ENCODE data around the gene GID8. TPM values are rescaled to one million over a fixed set of nuclear protein-coding genes. Genes with fewer than 3 reads are reported as not detected.
A peak's percentile ranks its signal among the peaks of the same experiment; 100 is the strongest.

Gene GID8
- total RNA-seq, 1 donor from 2014 or later = 45.0 TPM

DNA sequence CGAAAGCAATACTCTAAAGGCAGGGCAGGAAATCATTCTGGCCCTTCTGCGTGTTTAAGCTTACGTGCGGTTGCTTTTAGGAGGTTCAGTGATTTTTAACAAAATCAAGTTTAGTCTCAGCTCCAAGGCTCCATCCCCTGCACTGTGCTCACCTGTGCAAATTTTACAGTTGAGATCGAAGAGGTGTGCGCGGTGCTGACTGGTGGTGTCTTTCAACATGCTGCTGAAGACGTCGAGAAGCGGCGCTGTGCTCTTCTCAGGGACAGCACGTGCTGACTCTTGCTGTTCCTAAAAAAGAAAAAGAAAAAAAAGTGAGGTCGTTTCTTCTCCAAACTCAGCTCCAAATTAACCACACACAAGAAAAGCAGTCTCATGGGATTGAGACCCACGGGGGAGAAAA, 43.7 kb upstream of the GID8 start:
- peaks cover 38% of the 10 kb centered on the region for H3K36me3 Mint-ChIP-seq (ENCODE audit: low read depth, unreplicated experiment)
- TF ChIP-seq, protein P1, sequence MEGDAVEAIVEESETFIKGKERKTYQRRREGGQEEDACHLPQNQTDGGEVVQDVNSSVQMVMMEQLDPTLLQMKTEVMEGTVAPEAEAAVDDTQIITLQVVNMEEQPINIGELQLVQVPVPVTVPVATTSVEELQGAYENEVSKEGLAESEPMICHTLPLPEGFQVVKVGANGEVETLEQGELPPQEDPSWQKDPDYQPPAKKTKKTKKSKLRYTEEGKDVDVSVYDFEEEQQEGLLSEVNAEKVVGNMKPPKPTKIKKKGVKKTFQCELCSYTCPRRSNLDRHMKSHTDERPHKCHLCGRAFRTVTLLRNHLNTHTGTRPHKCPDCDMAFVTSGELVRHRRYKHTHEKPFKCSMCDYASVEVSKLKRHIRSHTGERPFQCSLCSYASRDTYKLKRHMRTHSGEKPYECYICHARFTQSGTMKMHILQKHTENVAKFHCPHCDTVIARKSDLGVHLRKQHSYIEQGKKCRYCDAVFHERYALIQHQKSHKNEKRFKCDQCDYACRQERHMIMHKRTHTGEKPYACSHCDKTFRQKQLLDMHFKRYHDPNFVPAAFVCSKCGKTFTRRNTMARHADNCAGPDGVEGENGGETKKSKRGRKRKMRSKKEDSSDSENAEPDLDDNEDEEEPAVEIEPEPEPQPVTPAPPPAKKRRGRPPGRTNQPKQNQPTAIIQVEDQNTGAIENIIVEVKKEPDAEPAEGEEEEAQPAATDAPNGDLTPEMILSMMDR (IDR thresholded peaks at IDR 0.05; ENCODE audit: unreplicated experiment) = peak; percentile 2
- no peak overlapping the region for H3K27ac Mint-ChIP-seq (ENCODE audit: unreplicated experiment)
- peaks cover 16% of the 10 kb centered on the region for H3K4me1 Mint-ChIP-seq (ENCODE audit: unreplicated experiment)
- no peaks in the 10 kb centered on the region for H3K9me3 Mint-ChIP-seq (ENCODE audit: unreplicated experiment)
- DNase-seq (ENCODE audit: low spot score) = no peak
- no peak overlapping the region for H3K4me3 Mint-ChIP-seq (ENCODE audit: unreplicated experiment)
- H3K27me3 Mint-ChIP-seq (ENCODE audit: unreplicated experiment) = peaks cover 10% of the 10 kb centered on the region

DNA sequence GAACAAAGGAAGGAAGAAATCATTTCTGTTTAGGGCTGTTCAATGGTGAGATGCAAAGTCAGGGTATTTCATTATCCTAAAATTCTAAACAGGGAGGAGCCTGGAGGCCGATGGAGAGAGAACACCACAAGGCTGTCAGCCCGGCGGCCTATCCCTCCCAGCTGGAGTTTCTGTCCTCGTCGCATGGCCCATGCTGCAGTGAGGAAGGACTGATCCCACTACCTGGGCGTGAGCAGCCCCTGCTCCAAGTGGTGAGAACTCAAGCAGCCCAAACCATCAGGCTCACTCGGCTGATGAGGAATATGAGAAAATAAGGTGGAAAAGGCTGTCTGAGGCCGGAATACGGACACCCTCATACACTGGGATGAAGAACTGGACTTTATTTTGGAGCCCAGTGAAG, 42.4 kb upstream of the GID8 start:
- DNase-seq (ENCODE audit: low spot score) = no peak
- H3K27ac Mint-ChIP-seq (ENCODE audit: unreplicated experiment) = no peak overlapping the region
- H3K4me1 Mint-ChIP-seq (ENCODE audit: unreplicated experiment) = peaks cover 16% of the 10 kb centered on the region

DNA sequence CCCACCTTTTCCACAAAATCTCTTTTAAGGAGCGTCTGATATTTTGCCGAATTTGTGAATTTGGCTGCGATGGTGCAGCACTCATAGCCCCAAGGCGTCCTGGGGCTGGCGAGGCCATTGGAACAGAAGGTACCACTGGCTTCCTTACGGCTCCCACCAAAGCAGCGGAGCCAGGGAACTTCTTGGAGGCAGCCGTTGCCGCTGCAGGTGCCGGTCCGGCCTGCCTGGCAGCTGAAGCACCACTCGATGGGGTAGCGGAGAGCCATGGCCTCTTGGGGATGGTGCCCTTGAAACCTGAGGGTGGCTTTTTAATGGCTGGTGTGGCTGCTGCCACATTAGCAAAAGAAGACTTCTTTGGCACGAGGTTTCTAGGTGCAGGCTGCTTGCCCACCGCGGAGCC, 41.4 kb upstream of the GID8 start:
- H3K9me3 Mint-ChIP-seq (ENCODE audit: unreplicated experiment) = no peaks in the 10 kb centered on the region
- TF ChIP-seq, protein P1 (IDR thresholded peaks at IDR 0.05; ENCODE audit: unreplicated experiment) = no peak
- DNase-seq (ENCODE audit: low spot score) = no peak
- no peak overlapping the region for H3K4me3 Mint-ChIP-seq (ENCODE audit: unreplicated experiment)
- H3K36me3 Mint-ChIP-seq (ENCODE audit: low read depth, unreplicated experiment) = peaks cover 23% of the 10 kb centered on the region
- no peak overlapping the region for H3K27ac Mint-ChIP-seq (ENCODE audit: unreplicated experiment)
- H3K4me1 Mint-ChIP-seq (ENCODE audit: unreplicated experiment) = peaks cover 17% of the 10 kb centered on the region
- peaks cover 11% of the 10 kb centered on the region for H3K27me3 Mint-ChIP-seq (ENCODE audit: unreplicated experiment)

More for the DNA sequence above, 42.4 kb upstream of the GID8 start:
- H3K36me3 Mint-ChIP-seq (ENCODE audit: low read depth, unreplicated experiment) = peaks cover 33% of the 10 kb centered on the region
- H3K9me3 Mint-ChIP-seq (ENCODE audit: unreplicated experiment) = no peaks in the 10 kb centered on the region
- H3K4me3 Mint-ChIP-seq (ENCODE audit: unreplicated experiment) = no peak overlapping the region
- TF ChIP-seq, protein P1 (IDR thresholded peaks at IDR 0.05; ENCODE audit: unreplicated experiment) = no peak
- H3K27me3 Mint-ChIP-seq (ENCODE audit: unreplicated experiment) = peaks cover 11% of the 10 kb centered on the region

DNA sequence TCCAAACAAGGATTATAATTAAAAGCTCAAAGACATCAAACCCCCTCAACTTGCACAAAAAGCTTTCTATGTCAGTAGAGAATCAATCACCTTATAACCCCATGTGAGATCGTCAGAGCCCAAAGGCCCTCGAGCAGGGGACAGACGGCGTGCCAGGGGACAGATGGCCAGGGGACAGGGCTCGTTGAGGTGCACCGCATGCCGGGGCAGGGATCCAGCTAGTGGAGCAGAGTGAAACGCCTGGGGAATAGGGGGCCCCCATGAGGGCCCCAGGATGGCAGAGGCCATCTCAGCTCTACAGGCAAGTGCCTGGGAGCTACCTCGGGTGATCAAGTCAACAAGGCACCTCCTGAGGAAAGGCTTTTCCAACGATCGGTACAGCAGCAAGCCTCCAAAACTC, 40.3 kb upstream of the GID8 start:
- TF ChIP-seq, protein P1 (IDR thresholded peaks at IDR 0.05; ENCODE audit: unreplicated experiment) = no peak
- Mint-ChIP-seq H3K4me3 (ENCODE audit: unreplicated experiment) (no peak overlapping the region), H3K9me3 (ENCODE audit: unreplicated experiment) (no peaks in the 10 kb centered on the region), H3K4me1 (ENCODE audit: unreplicated experiment) (peaks cover 17% of the 10 kb centered on the region), H3K27me3 (ENCODE audit: unreplicated experiment) (peaks cover 11% of the 10 kb centered on the region), H3K27ac (ENCODE audit: unreplicated experiment) (no peak overlapping the region), H3K36me3 (ENCODE audit: low read depth, unreplicated experiment) (peaks cover 24% of the 10 kb centered on the region)
- DNase-seq (ENCODE audit: low spot score) = no peak

DNA sequence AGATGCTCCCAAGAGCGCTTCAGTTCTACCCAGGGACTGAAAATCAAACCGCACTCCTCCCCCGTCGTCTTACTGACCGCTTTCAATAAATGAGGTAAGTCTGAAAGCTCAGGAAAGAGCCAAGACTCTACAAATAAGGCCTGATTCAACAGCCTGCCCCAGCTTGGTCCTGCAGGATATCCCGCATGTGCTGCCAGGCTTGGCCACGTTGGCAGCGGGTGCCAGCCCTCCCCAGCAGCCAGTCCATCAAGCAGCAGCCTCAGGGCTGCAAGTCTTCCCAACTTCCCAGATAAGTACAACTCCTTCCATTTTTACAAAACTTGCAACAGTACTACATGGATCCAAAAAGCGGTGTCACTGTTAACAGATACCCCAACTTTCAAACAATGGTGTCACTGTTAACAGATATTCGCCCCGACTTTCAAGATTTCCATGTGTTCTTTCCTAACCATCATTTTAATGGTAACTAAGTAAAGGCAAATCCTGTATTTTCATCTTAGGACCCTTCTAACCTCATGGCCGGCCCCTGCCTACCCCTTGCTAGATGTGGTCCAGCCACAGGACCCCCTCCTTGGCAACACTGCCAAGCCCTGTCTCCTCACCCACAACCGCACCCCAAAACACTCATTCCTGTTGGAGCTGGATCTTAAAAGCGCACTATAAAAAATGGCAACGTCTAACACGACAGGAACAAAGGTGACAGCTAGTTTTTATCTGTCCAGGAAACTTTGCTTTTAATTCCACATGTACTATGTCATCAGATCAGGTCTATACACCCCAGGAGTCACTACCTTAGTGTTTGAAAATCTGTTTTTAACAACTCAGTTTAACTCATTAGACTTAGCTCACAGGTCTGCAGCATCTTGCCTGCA, 39.6 kb upstream of the GID8 start:
- DNase-seq (ENCODE audit: low spot score) = no peak
- peaks cover 23% of the 10 kb centered on the region for H3K36me3 Mint-ChIP-seq (ENCODE audit: low read depth, unreplicated experiment)
- H3K27ac Mint-ChIP-seq (ENCODE audit: unreplicated experiment) = no peak overlapping the region
- H3K9me3 Mint-ChIP-seq (ENCODE audit: unreplicated experiment) = no peaks in the 10 kb centered on the region
- TF ChIP-seq, protein P1 (IDR thresholded peaks at IDR 0.05; ENCODE audit: unreplicated experiment) = no peak
- H3K4me1 Mint-ChIP-seq (ENCODE audit: unreplicated experiment) = peaks cover 17% of the 10 kb centered on the region
- peak overlapping the region; percentile 45 for H3K4me3 Mint-ChIP-seq (ENCODE audit: unreplicated experiment)
- peaks cover 11% of the 10 kb centered on the region for H3K27me3 Mint-ChIP-seq (ENCODE audit: unreplicated experiment)
